ENCODE results near the gene COBLL1.
"Not testable (repeated sequence)": the region's sequence is repeated elsewhere in the genome, so short reads cannot be mapped to it uniquely, and the experiment has no call there.

Gene COBLL1

DNA sequence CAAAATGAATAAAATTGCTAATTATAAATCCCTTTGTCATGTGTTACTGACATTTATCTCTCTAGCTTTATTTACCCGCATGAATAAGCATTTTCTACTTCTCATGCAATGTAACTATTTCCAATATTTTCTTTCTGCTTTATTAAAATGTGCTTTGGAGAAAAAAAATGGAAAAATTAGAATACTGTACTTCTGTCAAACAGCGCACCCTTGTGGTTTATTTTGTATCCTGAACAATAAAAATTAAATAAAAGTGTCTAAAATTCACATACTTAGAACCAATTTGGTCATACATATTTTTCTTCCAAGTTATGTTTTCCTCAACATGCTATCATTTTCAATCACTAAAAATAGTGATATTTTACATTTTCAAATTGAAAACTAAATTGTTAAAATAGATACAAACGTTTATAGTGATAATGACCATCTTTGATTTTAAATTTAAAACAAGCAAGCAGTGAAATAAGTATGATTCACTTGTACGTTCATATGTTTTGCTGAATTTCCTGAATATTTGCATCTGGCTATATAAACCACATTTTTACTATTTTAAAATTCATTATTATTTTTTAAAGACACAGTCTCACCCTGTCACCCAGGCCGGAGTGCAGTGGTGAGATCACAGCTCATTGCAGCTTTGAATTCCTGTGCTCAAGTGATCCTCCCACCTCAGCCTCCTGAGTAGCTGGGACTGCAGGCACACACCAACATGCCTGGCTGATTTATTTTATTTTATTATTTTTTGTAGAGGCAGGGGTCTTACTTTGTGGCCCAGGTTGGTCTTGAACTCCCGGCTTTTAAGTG lies 124.4 kb downstream of the COBLL1 start:
- TF ChIP-seq, protein P1, sequence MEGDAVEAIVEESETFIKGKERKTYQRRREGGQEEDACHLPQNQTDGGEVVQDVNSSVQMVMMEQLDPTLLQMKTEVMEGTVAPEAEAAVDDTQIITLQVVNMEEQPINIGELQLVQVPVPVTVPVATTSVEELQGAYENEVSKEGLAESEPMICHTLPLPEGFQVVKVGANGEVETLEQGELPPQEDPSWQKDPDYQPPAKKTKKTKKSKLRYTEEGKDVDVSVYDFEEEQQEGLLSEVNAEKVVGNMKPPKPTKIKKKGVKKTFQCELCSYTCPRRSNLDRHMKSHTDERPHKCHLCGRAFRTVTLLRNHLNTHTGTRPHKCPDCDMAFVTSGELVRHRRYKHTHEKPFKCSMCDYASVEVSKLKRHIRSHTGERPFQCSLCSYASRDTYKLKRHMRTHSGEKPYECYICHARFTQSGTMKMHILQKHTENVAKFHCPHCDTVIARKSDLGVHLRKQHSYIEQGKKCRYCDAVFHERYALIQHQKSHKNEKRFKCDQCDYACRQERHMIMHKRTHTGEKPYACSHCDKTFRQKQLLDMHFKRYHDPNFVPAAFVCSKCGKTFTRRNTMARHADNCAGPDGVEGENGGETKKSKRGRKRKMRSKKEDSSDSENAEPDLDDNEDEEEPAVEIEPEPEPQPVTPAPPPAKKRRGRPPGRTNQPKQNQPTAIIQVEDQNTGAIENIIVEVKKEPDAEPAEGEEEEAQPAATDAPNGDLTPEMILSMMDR (IDR thresholded peaks at IDR 0.05; ENCODE audit: insufficient read depth, missing control alignments): peak; percentile 66
- FAIRE-seq (peak; percentile 69), DNase-seq (ENCODE audit: insufficient read length, low spot score) (no peak)

DNA sequence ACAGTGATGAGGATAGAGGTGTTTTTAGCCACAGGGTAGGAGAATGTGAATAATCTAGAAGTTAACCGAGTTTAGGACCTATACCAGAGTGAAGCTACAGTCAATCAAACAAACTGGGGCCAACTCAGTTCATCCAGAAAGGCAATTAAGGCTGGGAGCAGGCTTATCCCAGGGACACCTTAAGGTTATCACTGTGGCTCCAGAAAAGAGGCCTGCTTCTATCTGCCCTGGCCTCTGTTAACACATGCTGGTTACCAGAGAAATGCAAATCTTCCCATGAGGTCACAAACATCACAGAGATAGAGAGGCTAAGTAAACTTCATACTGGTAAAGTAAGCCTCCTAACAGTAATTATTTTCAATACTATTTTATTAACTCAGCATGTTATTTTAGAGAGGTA lies 127.2 kb downstream of the COBLL1 start:
- no peak for FAIRE-seq
- TF ChIP-seq, protein P1 (IDR thresholded peaks at IDR 0.05; ENCODE audit: insufficient read depth, missing control alignments): no peak
- DNase-seq (ENCODE audit: insufficient read length, low spot score): no peak

DNA sequence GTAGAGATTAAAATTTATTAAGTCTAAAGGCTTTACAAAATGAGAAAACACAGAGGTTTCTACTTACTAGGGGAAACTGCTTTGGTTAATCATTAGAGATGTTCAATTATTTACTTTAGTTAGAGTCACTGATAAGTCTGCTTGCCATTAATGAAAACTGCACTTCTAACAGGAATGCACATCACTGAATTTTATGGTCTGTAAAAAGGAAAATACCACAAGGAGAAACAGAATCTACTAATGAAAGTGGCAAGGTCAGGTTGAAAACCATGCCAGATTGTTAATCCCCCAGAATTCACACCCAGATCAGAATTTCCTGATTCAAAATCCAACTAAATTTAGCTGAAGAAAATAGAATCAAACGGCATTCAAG lies 129.9 kb downstream of the COBLL1 start:
- DNase-seq (ENCODE audit: insufficient read length, low spot score): no peak
- FAIRE-seq: peak; percentile 11
- TF ChIP-seq, protein P1 (IDR thresholded peaks at IDR 0.05; ENCODE audit: insufficient read depth, missing control alignments): no peak

DNA sequence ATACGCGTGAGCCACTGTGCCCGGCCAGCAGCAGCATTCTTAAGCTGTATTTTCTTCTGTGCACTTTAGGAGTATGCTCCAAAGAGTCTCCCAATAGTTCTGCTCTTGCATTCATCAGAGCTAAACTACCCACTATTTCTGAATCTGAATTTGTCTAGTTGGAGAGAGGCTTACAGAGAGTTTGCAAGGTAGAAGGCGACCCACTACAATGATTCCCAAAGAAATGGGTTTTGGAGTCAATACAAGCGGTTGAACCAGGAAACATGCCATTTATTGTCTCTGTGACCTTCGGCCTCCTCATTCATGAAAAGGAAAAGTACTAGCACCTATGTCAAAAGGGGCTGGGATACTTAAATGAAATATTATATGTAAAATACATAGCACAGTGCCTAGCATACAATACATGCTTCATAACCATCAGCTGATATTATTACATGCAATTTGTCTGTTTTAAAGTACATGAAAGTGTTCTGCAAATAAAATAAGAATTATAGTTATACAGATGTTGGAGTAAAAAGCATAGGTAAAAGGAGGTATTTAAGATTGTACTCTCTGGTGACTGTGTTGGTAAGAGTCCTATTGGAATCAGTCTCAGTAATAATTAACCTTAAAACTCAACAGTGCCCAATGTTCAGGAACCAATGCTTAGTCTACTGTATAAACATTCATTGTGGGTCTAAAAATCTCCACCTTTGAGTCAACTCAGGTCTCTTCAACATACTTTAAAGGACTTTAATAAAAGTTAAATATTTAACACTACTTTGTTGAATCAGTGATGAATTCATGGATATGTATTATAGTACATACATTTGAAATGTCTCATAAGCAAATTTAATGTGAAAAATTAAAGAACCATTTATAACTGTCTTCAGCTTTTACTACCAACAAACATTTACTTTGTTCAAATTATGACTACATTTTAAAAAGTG lies 130.5 kb downstream of the COBLL1 start:
- FAIRE-seq: peak; percentile 66
- TF ChIP-seq, protein P1 (IDR thresholded peaks at IDR 0.05; ENCODE audit: insufficient read depth, missing control alignments): no peak
- no peak for DNase-seq (ENCODE audit: insufficient read length, low spot score)

DNA sequence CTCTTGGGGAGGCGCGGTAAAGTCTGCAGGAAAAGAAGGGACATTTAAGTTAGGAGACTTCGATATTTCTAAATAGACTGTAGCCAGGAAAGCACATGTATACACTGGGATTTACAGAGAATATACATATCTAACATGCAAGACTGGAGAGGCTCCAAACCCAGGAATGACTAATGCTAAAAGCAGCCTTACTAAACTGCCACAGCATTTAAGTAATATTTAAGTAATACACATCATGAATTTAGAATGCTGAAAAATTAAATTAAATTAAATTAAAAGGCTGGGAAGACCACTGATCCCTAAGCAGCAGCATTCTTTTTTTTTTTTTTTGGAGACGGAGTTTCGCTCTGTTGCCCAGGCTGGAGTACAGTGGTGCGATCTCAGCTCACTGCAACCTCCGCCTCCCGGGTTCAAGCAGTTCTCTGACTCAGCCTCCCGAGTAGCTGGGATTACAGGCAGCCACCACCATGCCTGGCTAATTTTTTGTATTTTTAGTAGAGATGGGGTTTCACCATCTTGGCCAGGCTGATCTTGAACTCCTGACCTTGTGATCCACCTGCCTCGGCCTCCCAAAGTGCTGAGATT lies 131.3 kb downstream of the COBLL1 start:
- FAIRE-seq; DNase-seq (ENCODE audit: insufficient read length, low spot score): not testable (repeated sequence)

DNA sequence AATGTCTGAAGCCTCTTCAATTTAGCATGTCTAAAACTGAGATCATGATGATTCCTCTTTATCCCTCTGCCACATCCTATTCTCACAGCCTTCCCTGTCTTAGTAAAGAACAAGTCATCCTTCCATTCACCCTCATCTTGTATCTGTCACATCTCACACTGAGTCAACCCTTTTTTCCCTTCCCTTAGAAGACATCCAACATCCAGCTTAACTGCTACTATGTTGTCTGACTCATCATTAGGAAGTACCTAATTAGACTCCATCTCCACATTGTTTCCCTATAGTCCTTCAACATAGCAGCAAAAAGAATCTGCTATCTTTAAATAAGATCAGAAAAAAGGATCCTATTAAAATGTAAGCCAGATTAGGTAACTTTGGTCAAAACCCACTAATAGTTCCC lies 135.1 kb downstream of the COBLL1 start:
- TF ChIP-seq, protein P1 (IDR thresholded peaks at IDR 0.05; ENCODE audit: insufficient read depth, missing control alignments): no peak
- DNase-seq (ENCODE audit: insufficient read length, low spot score) (no peak), FAIRE-seq (no peak)

DNA sequence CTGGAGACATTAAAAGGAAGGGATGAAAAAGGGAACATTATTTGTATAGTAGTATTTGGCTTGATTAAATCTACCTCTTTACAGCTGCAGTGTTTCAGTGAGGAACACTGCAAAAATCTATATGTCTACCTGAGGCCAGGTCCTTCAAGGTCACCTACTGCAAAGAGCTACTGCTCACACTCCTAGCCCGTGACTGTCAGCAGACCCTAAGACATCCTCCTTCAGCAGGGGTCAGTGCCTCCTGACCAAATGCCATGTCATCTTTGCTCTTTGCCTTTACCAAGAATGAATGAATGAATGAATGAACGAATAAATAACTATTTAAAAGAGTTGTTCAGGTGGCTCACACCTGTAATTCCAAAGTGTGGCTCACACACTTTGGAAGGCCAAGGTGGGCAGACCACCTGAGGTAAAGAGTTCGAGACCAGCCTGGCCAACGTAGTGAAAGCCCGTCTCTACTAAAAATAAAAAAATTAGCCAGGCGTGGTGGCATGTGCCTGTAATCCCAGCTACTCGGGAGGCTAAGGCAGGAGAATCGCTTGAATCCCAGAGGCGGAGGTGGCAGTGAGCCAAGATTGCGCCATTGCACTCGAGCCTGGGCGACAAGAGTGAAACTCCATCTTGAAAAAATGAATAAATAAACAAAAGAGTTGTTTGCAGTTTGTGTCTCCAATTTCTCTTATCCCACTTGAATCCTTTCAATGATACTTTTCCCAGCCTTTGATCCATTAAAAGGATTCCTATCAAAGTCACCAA lies 136.0 kb downstream of the COBLL1 start:
- DNase-seq (ENCODE audit: insufficient read length, low spot score) (no peak), FAIRE-seq (no peak)
- TF ChIP-seq, protein P1 (IDR thresholded peaks at IDR 0.05; ENCODE audit: insufficient read depth, missing control alignments): no peak

Measured in D721Med (cell line).